Karpas-422 (cell line): ENCODE measurements around the gene PCNT. TPM values are rescaled to one million over a fixed set of nuclear protein-coding genes. Genes with fewer than 3 reads are reported as not detected.
"Not testable (repeated sequence)": the region's sequence is repeated elsewhere in the genome, so short reads cannot be mapped to it uniquely, and the experiment has no call there.

Experiments used
- DNase-seq: peaks from one replicate; pipeline ENCODE4 v3.0.0-alpha.2; 2015
- H2AFZ ChIP-seq: fragments of 200-600 bp; sonication (generic); 2 replicates; pipeline ENCODE4 v1.6.1; 2014; ENCODE audit warnings: antibody characterized with exemption, low read length, mixed read lengths
- H3K27ac ChIP-seq: fragments of 200-600 bp; sonication (generic); 2 replicates; pipeline ENCODE4 v1.5.1; 2014; ENCODE audit warnings: mild to moderate bottlenecking, low read length, moderate library complexity
- H3K27me3 ChIP-seq: fragments of 200-600 bp; sonication (generic); 2 replicates; pipeline ENCODE4 v1.6.1; 2014; ENCODE audit warnings: low read length, mixed read lengths
- H3K36me3 ChIP-seq: fragments of 200-600 bp; sonication (generic); 2 replicates; pipeline ENCODE4 v1.6.1; 2014; ENCODE audit warnings: low read length, mixed read lengths; ENCODE audit not compliant: insufficient read depth
- H3K4me1 ChIP-seq: fragments of 200-600 bp; sonication (generic); 2 replicates; pipeline ENCODE4 v1.6.1; 2014; ENCODE audit warnings: mild to moderate bottlenecking, low read length, mixed read lengths
- H3K4me2 ChIP-seq: fragments of 200-600 bp; sonication (generic); 2 replicates; pipeline ENCODE4 v1.6.1; 2014; ENCODE audit warnings: low read length, low read depth, mild to moderate bottlenecking; ENCODE audit not compliant: poor library complexity, severe bottlenecking
- H3K4me3 ChIP-seq: fragments of 200-600 bp; sonication (generic); 2 replicates; pipeline ENCODE4 v1.5.1; 2014; ENCODE audit warnings: mild to moderate bottlenecking, antibody characterized with exemption, low read length, mixed read lengths
- H3K79me2 ChIP-seq: fragments of 200-600 bp; sonication (generic); 2 replicates; pipeline ENCODE4 v1.6.1; 2014; ENCODE audit warnings: mild to moderate bottlenecking, low read length, mixed read lengths
- H3K9ac ChIP-seq: fragments of 200-600 bp; sonication (generic); 2 replicates; pipeline ENCODE4 v1.6.0; 2014; ENCODE audit warnings: low read length
- H3K9me2 ChIP-seq: fragments of 200-600 bp; sonication (generic), shearing (Covaris generic); replicated peaks from 2 replicates; pipeline ENCODE4 v1.6.0; 2014; ENCODE audit warnings: mild to moderate bottlenecking, low read length, moderate library complexity; ENCODE audit not compliant: insufficient read depth
- H3K9me3 ChIP-seq: fragments of 300-700, 200-600 bp; sonication (generic); 2 replicates; pipeline ENCODE4 v1.6.1; 2014; ENCODE audit warnings: low read length, mixed read lengths
- H4K20me1 ChIP-seq: fragments of 200-600 bp; sonication (generic); 2 replicates; pipeline ENCODE4 v1.6.1; 2014; ENCODE audit warnings: mild to moderate bottlenecking, antibody characterized with exemption, low read length, low read depth; ENCODE audit not compliant: insufficient read depth
- total RNA-seq: library from RNA; depleted of rRNA; stranded (reverse); fragments of >200 nt; shearing (Covaris generic); gene quantifications from 2 replicates; pipeline ENCODE4 v1.2.3, GENCODE V29; 2014; ENCODE audit warnings: low replicate concordance

The PCNT gene
- total RNA-seq, 1 experiment from 2014 or later: 31.5 TPM

- peaks cover 93% of the 10 kb centered on the region for H3K79me2 ChIP-seq
- H3K4me2 ChIP-seq: peak within 1 kb of the TSS; percentile 93
- no peaks in the 10 kb centered on the region for H3K9me3 ChIP-seq
- peaks cover 35% of the 10 kb centered on the region for H3K36me3 ChIP-seq
- peak within 1 kb of the TSS; percentile 84 for H3K27ac ChIP-seq
- H3K9ac ChIP-seq: peak within 1 kb of the TSS; percentile 99
- H4K20me1 ChIP-seq: no peaks in the 10 kb centered on the region
- peak within 1 kb of the TSS; percentile 70; the same call in 1 of the 2 replicates for H2AFZ ChIP-seq
- peak within 1 kb of the TSS; percentile 85 for H3K4me3 ChIP-seq
- peaks cover 27% of the 10 kb centered on the region for H3K4me1 ChIP-seq
- H3K9me2 ChIP-seq: no peaks in the 10 kb centered on the region
- H3K27me3 ChIP-seq: no peaks in the 10 kb centered on the region
- DNase-seq: peak; percentile 99
Observed at GRCh38 chr21:46458315-46459023, 134.5 kb downstream of the PCNT start, which contains the start of gene DIP2A. Gene DIP2A, plus strand, starts transcription at chr21:46458891. Its CDS starts 241 bp downstream, at chr21:46459132.

- Histone ChIP-seq H3K9ac (peak overlapping the region; percentile 91), H3K9me3 (no peaks in the 10 kb centered on the region), H4K20me1 (no peaks in the 10 kb centered on the region), H2AFZ (peak overlapping the region; percentile 70; the same call in 1 of the 2 replicates), H3K27ac (peak overlapping the region; percentile 51), H3K4me3 (peak overlapping the region; percentile 85), H3K79me2 (peaks cover 94% of the 10 kb centered on the region), H3K9me2 (no peaks in the 10 kb centered on the region), H3K4me2 (peak overlapping the region; percentile 93), H3K27me3 (no peaks in the 10 kb centered on the region), H3K4me1 (peaks cover 27% of the 10 kb centered on the region), H3K36me3 (peaks cover 33% of the 10 kb centered on the region)
- DNase-seq: no peak
Observed at GRCh38 chr21:46459024-46459355, 135.0 kb downstream of the PCNT start.

GRCh38 chr21:46459356-46460112 is 135.6 kb downstream of the PCNT start:
- Histone ChIP-seq H3K4me1 (peaks cover 27% of the 10 kb centered on the region), H3K4me2 (peak overlapping the region; percentile 93), H4K20me1 (no peaks in the 10 kb centered on the region), H2AFZ (no peak overlapping the region), H3K79me2 (peaks cover 93% of the 10 kb centered on the region), H3K9me2 (no peaks in the 10 kb centered on the region), H3K27ac (peak overlapping the region; percentile 51), H3K9me3 (no peaks in the 10 kb centered on the region), H3K9ac (peak overlapping the region; percentile 91), H3K36me3 (peaks cover 32% of the 10 kb centered on the region), H3K4me3 (peak overlapping the region; percentile 85), H3K27me3 (no peaks in the 10 kb centered on the region)
- no peak for DNase-seq

GRCh38 chr21:46461909-46462308 is 138.0 kb downstream of the PCNT start:
- Histone ChIP-seq H2AFZ (no peak overlapping the region), H3K9me2 (no peaks in the 10 kb centered on the region), H3K4me1 (peaks cover 22% of the 10 kb centered on the region), H3K79me2 (peaks cover 90% of the 10 kb centered on the region), H3K9ac (no peak overlapping the region), H4K20me1 (no peaks in the 10 kb centered on the region), H3K27me3 (no peaks in the 10 kb centered on the region), H3K4me3 (no peak overlapping the region), H3K36me3 (peaks cover 16% of the 10 kb centered on the region; the same call in 1 of the 2 replicates), H3K9me3 (no peaks in the 10 kb centered on the region), H3K27ac (no peak overlapping the region), H3K4me2 (no peak overlapping the region)
- DNase-seq: no peak

DNA sequence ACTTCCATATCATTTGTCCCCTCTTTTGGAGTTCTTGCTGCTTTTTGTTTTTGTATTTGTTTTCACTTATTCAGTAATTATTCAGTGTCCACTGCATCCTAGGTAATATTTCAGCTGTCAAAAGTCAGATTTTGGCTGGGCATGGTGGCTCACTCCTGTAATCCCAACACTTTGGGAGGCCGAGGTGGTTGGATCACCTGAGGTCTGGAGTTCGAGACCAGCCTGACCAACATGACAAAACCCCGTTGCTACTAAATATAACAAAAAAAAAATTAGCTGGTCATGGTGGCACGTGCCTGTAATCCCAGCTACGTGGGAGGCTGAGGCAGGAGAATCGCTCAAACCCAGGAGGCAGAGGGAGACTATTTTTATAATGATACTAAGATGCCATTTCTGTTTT is 141.2 kb downstream of the PCNT start:
- H3K9me2 ChIP-seq, H2AFZ ChIP-seq, H3K9me3 ChIP-seq, H3K9ac ChIP-seq, H3K27me3 ChIP-seq, H4K20me1 ChIP-seq, H3K4me1 ChIP-seq, H3K4me2 ChIP-seq, H3K27ac ChIP-seq, DNase-seq, H3K4me3 ChIP-seq: not testable (repeated sequence)
- peaks cover 15% of the 10 kb centered on the region; the same call in 1 of the 2 replicates for H3K36me3 ChIP-seq
- peaks cover 86% of the 10 kb centered on the region for H3K79me2 ChIP-seq

DNA sequence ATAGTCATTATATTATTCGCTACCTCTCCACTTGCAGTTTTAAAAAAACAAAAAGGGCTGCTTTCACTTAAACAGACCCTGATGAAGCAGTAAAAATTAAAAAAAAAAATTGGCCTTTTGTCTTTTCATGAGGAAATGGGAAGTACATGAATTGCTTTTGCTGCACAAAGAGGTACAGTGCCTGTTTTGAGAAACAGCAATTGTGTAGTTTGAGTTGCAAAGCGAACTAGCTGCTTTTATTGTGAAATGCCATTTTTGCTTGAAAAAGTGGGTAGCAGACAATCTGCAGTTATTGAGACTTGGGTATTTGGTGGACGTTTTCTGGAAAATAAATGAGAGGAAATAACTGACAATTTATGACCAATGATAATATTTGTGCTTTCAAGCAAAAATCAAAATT is 141.7 kb downstream of the PCNT start:
- H2AFZ ChIP-seq: no peak overlapping the region
- H3K9me2 ChIP-seq: no peaks in the 10 kb centered on the region
- no peak overlapping the region for H3K9ac ChIP-seq
- no peaks in the 10 kb centered on the region for H3K27me3 ChIP-seq
- no peak for DNase-seq
- H3K27ac ChIP-seq: no peak overlapping the region
- H3K9me3 ChIP-seq: no peaks in the 10 kb centered on the region
- peaks cover 4% of the 10 kb centered on the region; the same call in 1 of the 2 replicates for H3K4me1 ChIP-seq
- no peaks in the 10 kb centered on the region for H4K20me1 ChIP-seq
- peaks cover 81% of the 10 kb centered on the region for H3K79me2 ChIP-seq
- H3K36me3 ChIP-seq: peaks cover 15% of the 10 kb centered on the region; the same call in 1 of the 2 replicates
- no peak overlapping the region for H3K4me3 ChIP-seq
- H3K4me2 ChIP-seq: no peak overlapping the region

DNA sequence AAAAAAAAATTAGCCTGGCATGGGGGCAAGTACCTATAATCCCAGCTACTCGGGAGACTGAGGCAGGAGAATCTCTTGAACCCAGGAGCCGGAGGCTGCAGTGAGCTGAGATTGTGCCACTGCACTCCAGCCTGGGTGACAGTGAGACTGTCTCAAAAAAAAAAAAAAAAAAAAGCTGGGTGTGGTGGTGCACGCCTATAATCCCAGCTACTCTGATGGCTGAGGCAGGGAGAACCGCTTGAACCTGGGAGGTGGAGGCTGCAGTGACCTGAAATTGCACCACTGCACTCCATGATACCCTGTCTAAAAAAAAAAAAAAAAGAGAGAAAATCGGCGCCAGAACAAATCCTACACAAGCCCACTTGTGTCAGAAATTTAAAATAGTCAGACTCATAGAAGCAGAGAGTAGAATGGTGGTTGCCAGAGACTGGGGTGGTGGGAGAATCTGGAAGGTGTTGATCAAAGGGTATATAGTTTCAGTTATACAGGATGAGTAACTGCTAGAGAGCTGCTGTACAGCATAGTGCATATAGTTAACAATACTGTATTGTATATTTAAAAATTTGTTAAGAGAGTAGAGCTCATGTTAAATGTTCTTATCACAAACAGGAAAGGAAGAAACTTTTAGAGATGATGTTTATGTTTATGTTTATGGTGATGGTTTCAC is 144.3 kb downstream of the PCNT start:
- DNase-seq: no peak
- Histone ChIP-seq H4K20me1 (no peaks in the 10 kb centered on the region), H3K79me2 (peaks cover 79% of the 10 kb centered on the region), H3K9ac (no peak overlapping the region), H3K9me3 (no peaks in the 10 kb centered on the region), H3K4me1 (no peaks in the 10 kb centered on the region), H2AFZ (no peak overlapping the region), H3K27ac (no peak overlapping the region), H3K36me3 (peaks cover 8% of the 10 kb centered on the region; the same call in 1 of the 2 replicates), H3K27me3 (no peaks in the 10 kb centered on the region), H3K4me3 (no peak overlapping the region), H3K4me2 (no peak overlapping the region), H3K9me2 (no peaks in the 10 kb centered on the region)

- Histone ChIP-seq H3K4me3 (no peak overlapping the region), H3K4me2 (no peak overlapping the region), H3K27ac (no peak overlapping the region), H3K9ac (no peak overlapping the region), H3K9me2 (no peaks in the 10 kb centered on the region), H3K27me3 (no peaks in the 10 kb centered on the region), H3K4me1 (no peaks in the 10 kb centered on the region; the same call in 1 of the 2 replicates), H3K9me3 (no peaks in the 10 kb centered on the region), H3K36me3 (peaks cover 6% of the 10 kb centered on the region; the same call in 1 of the 2 replicates), H2AFZ (no peak overlapping the region), H3K79me2 (peaks cover 76% of the 10 kb centered on the region), H4K20me1 (no peaks in the 10 kb centered on the region)
- DNase-seq: no peak
Observed at GRCh38 chr21:46469275-46469674, 145.3 kb downstream of the PCNT start.
